Measurements from ENCODE around the gene AKT1. TPM values are rescaled to one million over a fixed set of nuclear protein-coding genes. Genes with fewer than 3 reads are reported as not detected.

The AKT1 gene
- total RNA-seq, 2 experiments from 2014 or later, result 116 to 121 TPM

GRCh38 chr14:104774453-104775072 lies 21.0 kb downstream of the AKT1 start:
- DNase-seq (no peak), ATAC-seq (no peak)
- Mint-ChIP-seq H3K27me3 (no peaks in the 10 kb centered on the region), H3K4me1 (ENCODE audit: low read depth) (peaks cover 3% of the 10 kb centered on the region), H3K36me3 (ENCODE audit: low read depth) (peaks cover 37% of the 10 kb centered on the region), H3K9me3 (peaks cover 4% of the 10 kb centered on the region), H3K4me3 (no peak overlapping the region), H3K27ac (no peak overlapping the region)
- ChIA-PET CTCF (no interaction called here), POLR2A (no interaction called here)
- intact Hi-C loops (cut with micrococcal nuclease), result no loop called here
- no peak for TF ChIP-seq CTCF (IDR thresholded peaks at IDR 0.05)

GRCh38 chr14:104773505-104774452 lies 21.8 kb downstream of the AKT1 start:
- Mint-ChIP-seq H3K36me3 (ENCODE audit: low read depth) (peaks cover 38% of the 10 kb centered on the region), H3K4me3 (no peak overlapping the region), H3K9me3 (peaks cover 4% of the 10 kb centered on the region), H3K27ac (no peak overlapping the region), H3K27me3 (no peaks in the 10 kb centered on the region), H3K4me1 (ENCODE audit: low read depth) (peaks cover 8% of the 10 kb centered on the region)
- TF ChIP-seq CTCF (IDR thresholded peaks at IDR 0.05), result no peak
- CTCF ChIA-PET, result no interaction called here
- ATAC-seq, result no peak
- DNase-seq, result no peak
- POLR2A ChIA-PET, result no interaction called here
- intact Hi-C loops (cut with micrococcal nuclease), result no loop called here

DNA sequence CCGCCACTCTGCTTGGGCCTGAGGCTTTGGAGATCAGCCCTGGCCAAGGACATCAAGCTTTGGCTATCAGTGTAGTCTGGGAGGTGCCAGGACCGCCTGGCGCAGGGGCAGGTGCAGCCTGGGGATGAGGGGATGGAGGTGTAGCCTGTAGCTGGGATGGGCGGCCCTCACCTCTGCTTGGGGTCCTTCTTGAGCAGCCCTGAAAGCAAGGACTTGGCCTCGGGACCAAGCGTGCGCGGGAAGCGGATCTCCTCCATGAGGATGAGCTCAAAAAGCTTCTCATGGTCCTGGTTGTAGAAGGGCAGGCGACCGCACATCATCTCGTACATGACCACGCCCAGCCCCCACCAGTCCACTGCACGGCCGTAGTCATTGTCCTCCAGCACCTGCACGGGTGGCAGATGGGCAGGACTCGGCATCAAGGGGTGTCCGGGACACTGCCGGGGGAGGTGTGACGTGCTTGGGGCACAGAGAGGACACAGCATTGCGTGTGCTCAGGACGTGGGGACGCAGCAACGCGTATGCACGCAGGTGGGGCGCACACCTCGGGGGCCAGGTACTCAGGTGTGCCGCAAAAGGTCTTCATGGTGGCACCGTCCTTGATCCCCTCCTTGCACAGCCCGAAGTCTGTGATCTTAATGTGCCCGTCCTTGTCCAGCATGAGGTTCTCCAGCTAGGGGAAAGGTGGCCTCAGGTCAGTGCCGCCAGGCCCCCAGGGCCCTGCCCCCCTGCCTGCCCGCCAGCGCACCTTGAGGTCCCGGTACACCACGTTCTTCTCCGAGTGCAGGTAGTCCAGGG lies 22.6 kb downstream of the AKT1 start:
- CTCF ChIA-PET, result interaction anchor here (5.6 kb wide), 1 partner anchor 54 kb away, joined by 79 read pairs; no protein-coding TSS in a partner anchor
- POLR2A ChIA-PET, result no interaction called here

GRCh38 chr14:104771918-104772706 lies 23.4 kb downstream of the AKT1 start:
- no peak overlapping the region for H3K27ac Mint-ChIP-seq
- H3K27me3 Mint-ChIP-seq, result no peaks in the 10 kb centered on the region
- ATAC-seq (no peak), DNase-seq (no peak)
- CTCF ChIA-PET, result interaction anchor here (5.6 kb wide), 1 partner anchor 54 kb away, joined by 79 read pairs; no protein-coding TSS in a partner anchor
- H3K4me1 Mint-ChIP-seq (ENCODE audit: low read depth), result peaks cover 10% of the 10 kb centered on the region
- H3K4me3 Mint-ChIP-seq, result no peak overlapping the region
- H3K9me3 Mint-ChIP-seq, result peaks cover 4% of the 10 kb centered on the region
- intact Hi-C loops (cut with micrococcal nuclease), result no loop called here
- POLR2A ChIA-PET, result interaction anchor here (0.5 kb wide), 1 partner anchor 726 kb away, joined by 3 read pairs; no protein-coding TSS in a partner anchor
- H3K36me3 Mint-ChIP-seq (ENCODE audit: low read depth), result peaks cover 36% of the 10 kb centered on the region
- TF ChIP-seq CTCF (IDR thresholded peaks at IDR 0.05), result no peak

More for the DNA sequence above, 22.6 kb downstream of the AKT1 start:
- Mint-ChIP-seq H3K27ac (no peak overlapping the region), H3K36me3 (ENCODE audit: low read depth) (peaks cover 38% of the 10 kb centered on the region), H3K4me1 (ENCODE audit: low read depth) (peaks cover 10% of the 10 kb centered on the region), H3K9me3 (peaks cover 4% of the 10 kb centered on the region), H3K27me3 (no peaks in the 10 kb centered on the region), H3K4me3 (no peak overlapping the region)
- DNase-seq (no peak), ATAC-seq (no peak)
- intact Hi-C loops (cut with micrococcal nuclease), result no loop called here
- no peak for TF ChIP-seq CTCF (IDR thresholded peaks at IDR 0.05)
